Activated T-cell treated with anti-CD3 and anti-CD28 coated beads, Interleukin-2, amount 50 U/mL, for 72 hours (primary cell): ENCODE results near the gene IRF7. TPM values are rescaled to one million over a fixed set of nuclear protein-coding genes. Genes with fewer than 3 reads are reported as not detected.

Experiments
- ATAC-seq, 2 donors: fragments of 150-1000 bp; cut with Tn5 transposase; replicated peaks in 1 of 2; 2 replicates each; pipeline ENCODE4 v1.10.0; 2021; ENCODE audit warnings: moderate library complexity in 2 of 2, mild to moderate bottlenecking in 1 of 2
- DNase-seq, 2 donors: peaks; one replicate each; pipeline ENCODE4 v3.0.0; 2021 to 2022; ENCODE audit warnings: mixed read lengths in 1 of 2
- H3K27ac Mint-ChIP-seq: one replicate; pipeline ENCODE4 v1.8.0; 2022; ENCODE audit warnings: mild to moderate bottlenecking, moderate library complexity, mixed read lengths
- H3K27me3 Mint-ChIP-seq: one replicate; pipeline ENCODE4 v1.8.0; 2022; ENCODE audit warnings: low read depth, mixed read lengths
- H3K36me3 Mint-ChIP-seq, 2 donors: one replicate each; pipeline ENCODE4 v1.8.0; 2022; ENCODE audit warnings: mixed read lengths in 2 of 2, mild to moderate bottlenecking in 1 of 2; ENCODE audit not compliant: insufficient read depth in 2 of 2
- H3K4me1 Mint-ChIP-seq: one replicate; pipeline ENCODE4 v1.8.0; 2022; ENCODE audit warnings: low read depth, mixed read lengths
- H3K4me3 Mint-ChIP-seq, 2 donors: one replicate each; pipeline ENCODE4 v1.8.0; 2022; ENCODE audit warnings: mild to moderate bottlenecking in 2 of 2, mixed read lengths in 2 of 2, moderate library complexity in 2 of 2
- H3K9me3 Mint-ChIP-seq, 2 donors: one replicate each; pipeline ENCODE4 v1.8.0; 2022; ENCODE audit warnings: mixed read lengths in 2 of 2
- total RNA-seq, 2 donors: library from RNA; stranded (reverse); gene quantifications; one replicate each; pipeline ENCODE4 v1.2.3, GENCODE V29; 2022

IRF7 gene
- total RNA-seq, 2 donors from 2014 or later, result 46.7 to 95.8 TPM

DNA sequence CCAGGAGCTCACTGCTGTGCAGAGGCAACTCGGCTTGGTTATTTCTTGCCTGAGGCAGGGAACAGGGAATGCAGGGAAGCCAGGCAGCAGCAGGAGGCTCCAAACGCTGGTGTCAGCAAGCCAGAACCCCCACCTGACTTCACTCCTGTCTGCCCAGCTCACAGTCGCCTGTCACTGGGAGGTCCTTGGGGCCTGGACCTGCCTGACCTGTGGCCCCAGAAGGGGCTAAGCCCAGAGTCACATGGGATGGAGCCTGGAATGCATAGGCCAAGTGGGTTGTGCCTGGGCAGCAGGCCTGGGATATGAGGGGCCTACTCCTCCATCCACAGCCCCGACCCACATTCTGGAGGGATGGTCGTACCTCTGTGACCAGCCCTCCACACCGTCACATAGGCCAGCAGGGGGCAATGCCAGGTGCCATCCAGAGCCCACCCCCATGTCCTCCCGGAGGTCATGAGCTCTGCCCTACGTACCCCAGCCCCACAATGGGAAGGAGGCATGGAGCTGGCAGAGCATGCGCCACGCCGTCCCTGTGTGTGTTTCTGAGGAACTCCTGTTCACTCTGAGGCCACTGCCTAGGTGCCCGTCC is 49.7 kb downstream of the IRF7 start:
- peaks cover 4% of the 10 kb centered on the region for H3K4me1 Mint-ChIP-seq
- DNase-seq (no peak), ATAC-seq (no peak)
- no peaks in the 10 kb centered on the region for H3K27me3 Mint-ChIP-seq
- no peaks in the 10 kb centered on the region for H3K9me3 Mint-ChIP-seq
- no peak overlapping the region for H3K4me3 Mint-ChIP-seq
- no peaks in the 10 kb centered on the region for H3K36me3 Mint-ChIP-seq
- no peak overlapping the region for H3K27ac Mint-ChIP-seq

- DNase-seq, result no peak
Observed at GRCh38 chr11:563812-564578, 51.8 kb downstream of the IRF7 start.

DNA sequence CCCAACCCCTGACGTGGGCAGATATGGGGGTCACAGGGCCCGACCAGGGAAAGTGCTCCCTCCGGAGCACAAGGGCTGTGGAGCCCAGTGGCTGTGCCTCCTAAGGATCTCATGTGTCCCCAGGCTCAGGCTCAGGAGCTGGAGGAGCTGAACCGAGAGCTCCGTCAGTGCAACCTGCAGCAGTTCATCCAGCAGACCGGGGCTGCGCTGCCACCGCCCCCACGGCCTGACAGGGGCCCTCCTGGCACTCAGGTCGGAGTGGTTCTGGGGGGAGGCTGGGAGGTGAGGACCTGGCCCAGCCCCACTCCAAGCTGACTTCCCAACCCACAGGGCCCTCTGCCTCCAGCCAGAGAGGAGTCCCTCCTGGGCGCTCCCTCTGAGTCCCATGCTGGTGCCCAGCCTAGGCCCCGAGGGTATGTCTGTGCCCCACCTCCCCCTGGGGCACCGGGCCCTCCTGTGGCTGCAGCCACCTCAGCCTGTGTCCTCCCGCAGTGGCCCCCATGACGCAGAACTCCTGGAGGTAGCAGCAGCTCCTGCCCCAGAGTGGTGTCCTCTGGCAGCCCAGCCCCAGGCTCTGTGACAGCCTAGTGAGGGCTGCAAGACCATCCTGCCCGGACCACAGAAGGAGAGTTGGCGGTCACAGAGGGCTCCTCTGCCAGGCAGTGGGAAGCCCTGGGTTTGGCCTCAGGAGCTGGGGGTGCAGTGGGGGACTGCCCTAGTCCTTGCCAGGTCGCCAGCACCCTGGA is 52.5 kb downstream of the IRF7 start:
- no peak overlapping the region for H3K4me3 Mint-ChIP-seq
- no peak overlapping the region for H3K27ac Mint-ChIP-seq

More at GRCh38 chr11:563812-564578, 51.8 kb downstream of the IRF7 start:
- Mint-ChIP-seq H3K4me3 (no peak overlapping the region), H3K36me3 (no peaks in the 10 kb centered on the region), H3K9me3 (no peaks in the 10 kb centered on the region), H3K27me3 (no peaks in the 10 kb centered on the region), H3K4me1 (peaks cover 10% of the 10 kb centered on the region), H3K27ac (no peak overlapping the region)
- ATAC-seq, result no peak

More for the DNA sequence above, 52.5 kb downstream of the IRF7 start:
- Mint-ChIP-seq H3K27me3 (no peaks in the 10 kb centered on the region), H3K4me1 (peaks cover 10% of the 10 kb centered on the region), H3K36me3 (no peaks in the 10 kb centered on the region), H3K9me3 (no peaks in the 10 kb centered on the region)
- no peak for ATAC-seq
- no peak for DNase-seq

Other genes with a start within 250 kb of the IRF7 start
- gene B4GALNT4, start 246.5 kb downstream of the IRF7 start, total RNA-seq, result 1 to 10 TPM; 2.1 to 2.7 TPM
- 1 to 10 TPM in 1 of 2 donors, under 1 TPM in 1; 0.16 to 1.2 TPM for gene PKP3, start 221.7 kb downstream of the IRF7 start, total RNA-seq
- 10 to 100 TPM; 59.3 to 68.4 TPM for gene SIGIRR, start 201.0 kb downstream of the IRF7 start, total RNA-seq
- 10 to 100 TPM; 34.3 to 56.5 TPM for gene ANO9, start 173.9 kb downstream of the IRF7 start, total RNA-seq
- 10 to 100 TPM; 20.6 to 22.5 TPM for gene PTDSS2, start 165.7 kb downstream of the IRF7 start, total RNA-seq
- 10 to 100 TPM; 88.9 to 95.3 TPM for gene RNH1, start 108.7 kb downstream of the IRF7 start, total RNA-seq
- gene HRAS, start 80.4 kb downstream of the IRF7 start, total RNA-seq, result 10 to 100 TPM; 28.8 to 40.1 TPM
- gene LRRC56, start 78.4 kb downstream of the IRF7 start, total RNA-seq, result 1 to 10 TPM; 1.2 to 3.1 TPM
- 1 to 10 TPM; 3.1 to 5.5 TPM for gene LMNTD2, start 55.2 kb downstream of the IRF7 start, total RNA-seq
- gene RASSF7, start 55.0 kb downstream of the IRF7 start, total RNA-seq, result 10 to 100 TPM; 13.5 to 14.2 TPM
- 10 to 100 TPM; 29.7 to 31.0 TPM for gene PHRF1, start 39.5 kb downstream of the IRF7 start, total RNA-seq
- under 1 TPM in 1 of 2 donors, not detected in 1; 0.09 TPM for gene CDHR5, start 9.0 kb upstream of the IRF7 start, total RNA-seq
- gene SCT, start 11.2 kb upstream of the IRF7 start, total RNA-seq, result not detected
- gene DRD4, start 21.3 kb upstream of the IRF7 start, total RNA-seq, result 1 to 10 TPM; 1.7 to 2.0 TPM
- gene DEAF1, start 79.3 kb upstream of the IRF7 start, total RNA-seq, result 10 to 100 TPM; 40.5 to 66.1 TPM
- gene TMEM80, start 79.9 kb upstream of the IRF7 start, total RNA-seq, result 10 to 100 TPM; 17.0 to 17.8 TPM
- gene EPS8L2, start 90.3 kb upstream of the IRF7 start, total RNA-seq, result 10 to 100 TPM; 11.4 to 15.7 TPM
- 100 to 1,000 TPM; 152 to 155 TPM for gene TALDO1, start 131.5 kb upstream of the IRF7 start, total RNA-seq
- 10 to 100 TPM; 31.9 to 34.4 TPM for gene GATD1, start 161.5 kb upstream of the IRF7 start, total RNA-seq
- gene CEND1, start 174.1 kb upstream of the IRF7 start, total RNA-seq, result 1 to 10 TPM; 1.4 to 1.6 TPM
- 10 to 100 TPM; 30.8 to 40.2 TPM for gene SLC25A22, start 182.3 kb upstream of the IRF7 start, total RNA-seq
- 10 to 100 TPM; 25.2 to 34.2 TPM for gene PIDD1, start 189.3 kb upstream of the IRF7 start, total RNA-seq
- 1,000 to 10,000 TPM; 3,054 to 3,114 TPM for gene RPLP2, start 194.0 kb upstream of the IRF7 start, total RNA-seq
- gene PNPLA2, start 203.0 kb upstream of the IRF7 start, total RNA-seq, result 10 to 100 TPM; 64.5 to 77.1 TPM
- 10 to 100 TPM in 1 of 2 donors, 1 to 10 TPM in 1; 5.5 to 13.3 TPM for gene CRACR2B, start 212.0 kb upstream of the IRF7 start, total RNA-seq
- gene CD151, start 217.0 kb upstream of the IRF7 start, total RNA-seq, result 10 to 100 TPM; 35.4 to 42.2 TPM
- gene POLR2L, start 226.6 kb upstream of the IRF7 start, total RNA-seq, result 10 to 100 TPM; 28.2 to 30.9 TPM
- gene TSPAN4, start 226.9 kb upstream of the IRF7 start, total RNA-seq, result 10 to 100 TPM; 12.2 to 14.9 TPM